ENCODE data around the gene RIPPLY1. TPM values are rescaled to one million over a fixed set of nuclear protein-coding genes. Genes with fewer than 3 reads are reported as not detected.

RIPPLY1 gene
- total RNA-seq, 1 donor from 2014 or later: not detected

GRCh38 chrX:106932492-106932923, 29.4 kb upstream of the RIPPLY1 start:
- Mint-ChIP-seq H3K27ac (no peak overlapping the region), H3K4me1 (ENCODE audit: low read depth) (no peaks in the 10 kb centered on the region), H3K27me3 (ENCODE audit: insufficient read depth) (no peaks in the 10 kb centered on the region), H3K9me3 (no peaks in the 10 kb centered on the region), H3K4me3 (no peak overlapping the region), H3K36me3 (ENCODE audit: low read depth) (no peaks in the 10 kb centered on the region)
- intact Hi-C loops (cut with micrococcal nuclease): no loop called here
- DNase-seq (ENCODE audit: low spot score): no peak

- no peak for DNase-seq (ENCODE audit: low spot score)
- H3K36me3 Mint-ChIP-seq (ENCODE audit: low read depth): no peaks in the 10 kb centered on the region
- intact Hi-C loops (cut with micrococcal nuclease): no loop called here
- no peak overlapping the region for H3K27ac Mint-ChIP-seq
- no peaks in the 10 kb centered on the region for H3K9me3 Mint-ChIP-seq
- H3K4me1 Mint-ChIP-seq (ENCODE audit: low read depth): no peaks in the 10 kb centered on the region
- H3K4me3 Mint-ChIP-seq: no peak overlapping the region
- no peaks in the 10 kb centered on the region for H3K27me3 Mint-ChIP-seq (ENCODE audit: insufficient read depth)
Observed at GRCh38 chrX:106931831-106932491, 28.8 kb upstream of the RIPPLY1 start.

- no peak for DNase-seq (ENCODE audit: low spot score)
- intact Hi-C loops (cut with micrococcal nuclease): no loop called here
- Mint-ChIP-seq H3K27ac (no peak overlapping the region), H3K4me1 (ENCODE audit: low read depth) (no peaks in the 10 kb centered on the region), H3K9me3 (no peaks in the 10 kb centered on the region), H3K4me3 (no peak overlapping the region), H3K36me3 (ENCODE audit: low read depth) (no peaks in the 10 kb centered on the region), H3K27me3 (ENCODE audit: insufficient read depth) (no peaks in the 10 kb centered on the region)
Observed at GRCh38 chrX:106928227-106928626, 25.1 kb upstream of the RIPPLY1 start.

- H3K36me3 Mint-ChIP-seq (ENCODE audit: low read depth): no peaks in the 10 kb centered on the region
- H3K27ac Mint-ChIP-seq: no peak overlapping the region
- no peak for DNase-seq (ENCODE audit: low spot score)
- H3K4me3 Mint-ChIP-seq: no peak overlapping the region
- H3K27me3 Mint-ChIP-seq (ENCODE audit: insufficient read depth): no peaks in the 10 kb centered on the region
- intact Hi-C loops (cut with micrococcal nuclease): no loop called here
- H3K9me3 Mint-ChIP-seq: no peaks in the 10 kb centered on the region
- no peaks in the 10 kb centered on the region for H3K4me1 Mint-ChIP-seq (ENCODE audit: low read depth)
Observed at GRCh38 chrX:106927700-106928099, 24.6 kb upstream of the RIPPLY1 start.

- Mint-ChIP-seq H3K27ac (no peak overlapping the region), H3K36me3 (ENCODE audit: low read depth) (no peaks in the 10 kb centered on the region), H3K4me1 (ENCODE audit: low read depth) (no peaks in the 10 kb centered on the region), H3K27me3 (ENCODE audit: insufficient read depth) (no peaks in the 10 kb centered on the region), H3K4me3 (no peak overlapping the region), H3K9me3 (no peaks in the 10 kb centered on the region)
- intact Hi-C loops (cut with micrococcal nuclease): no loop called here
- no peak for DNase-seq (ENCODE audit: low spot score)
Observed at GRCh38 chrX:106927023-106927422, 23.9 kb upstream of the RIPPLY1 start.

GRCh38 chrX:106921637-106922036, 18.5 kb upstream of the RIPPLY1 start:
- no peak for DNase-seq (ENCODE audit: low spot score)
- H3K4me3 Mint-ChIP-seq: no peak overlapping the region
- H3K27me3 Mint-ChIP-seq (ENCODE audit: insufficient read depth): peaks cover 2% of the 10 kb centered on the region
- intact Hi-C loops (cut with micrococcal nuclease): no loop called here
- H3K36me3 Mint-ChIP-seq (ENCODE audit: low read depth): no peaks in the 10 kb centered on the region
- H3K4me1 Mint-ChIP-seq (ENCODE audit: low read depth): no peaks in the 10 kb centered on the region
- no peak overlapping the region for H3K27ac Mint-ChIP-seq
- H3K9me3 Mint-ChIP-seq: no peaks in the 10 kb centered on the region

- intact Hi-C loops (cut with micrococcal nuclease): no loop called here
- Mint-ChIP-seq H3K27me3 (ENCODE audit: insufficient read depth) (peaks cover 2% of the 10 kb centered on the region), H3K27ac (no peak within 1 kb of the TSS), H3K9me3 (no peaks in the 10 kb centered on the region), H3K36me3 (ENCODE audit: low read depth) (no peaks in the 10 kb centered on the region), H3K4me3 (no peak within 1 kb of the TSS), H3K4me1 (ENCODE audit: low read depth) (no peaks in the 10 kb centered on the region)
- DNase-seq (ENCODE audit: low spot score): no peak
Observed at GRCh38 chrX:106919932-106920452, 16.9 kb upstream of the RIPPLY1 start, which contains the start of gene CLDN2. Gene CLDN2 (plus strand): TSS chrX:106920402. CDS start chrX:106928229, 7,827 bp downstream.

GRCh38 chrX:106917830-106918500, 14.8 kb upstream of the RIPPLY1 start:
- Mint-ChIP-seq H3K9me3 (no peaks in the 10 kb centered on the region), H3K27ac (no peak overlapping the region), H3K36me3 (ENCODE audit: low read depth) (no peaks in the 10 kb centered on the region), H3K4me3 (no peak overlapping the region), H3K27me3 (ENCODE audit: insufficient read depth) (peaks cover 2% of the 10 kb centered on the region), H3K4me1 (ENCODE audit: low read depth) (no peaks in the 10 kb centered on the region)
- no peak for DNase-seq (ENCODE audit: low spot score)
- intact Hi-C loops (cut with micrococcal nuclease): no loop called here

GRCh38 chrX:106912864-106913263, 9.7 kb upstream of the RIPPLY1 start:
- no peaks in the 10 kb centered on the region for H3K4me1 Mint-ChIP-seq (ENCODE audit: low read depth)
- H3K4me3 Mint-ChIP-seq: no peak overlapping the region
- no peak for DNase-seq (ENCODE audit: low spot score)
- H3K36me3 Mint-ChIP-seq (ENCODE audit: low read depth): no peaks in the 10 kb centered on the region
- H3K27ac Mint-ChIP-seq: no peak overlapping the region
- intact Hi-C loops (cut with micrococcal nuclease): no loop called here
- no peaks in the 10 kb centered on the region for H3K27me3 Mint-ChIP-seq (ENCODE audit: insufficient read depth)
- no peaks in the 10 kb centered on the region for H3K9me3 Mint-ChIP-seq

GRCh38 chrX:106906361-106906760, 3.2 kb upstream of the RIPPLY1 start:
- Mint-ChIP-seq H3K27me3 (ENCODE audit: insufficient read depth) (peaks cover 2% of the 10 kb centered on the region), H3K4me3 (no peak overlapping the region), H3K27ac (no peak overlapping the region), H3K9me3 (no peaks in the 10 kb centered on the region), H3K4me1 (ENCODE audit: low read depth) (no peaks in the 10 kb centered on the region), H3K36me3 (ENCODE audit: low read depth) (no peaks in the 10 kb centered on the region)
- intact Hi-C loops (cut with micrococcal nuclease): no loop called here
- DNase-seq (ENCODE audit: low spot score): no peak

- intact Hi-C loops (cut with micrococcal nuclease): no loop called here
- Mint-ChIP-seq H3K27me3 (ENCODE audit: insufficient read depth) (peaks cover 2% of the 10 kb centered on the region), H3K36me3 (ENCODE audit: low read depth) (no peaks in the 10 kb centered on the region), H3K4me1 (ENCODE audit: low read depth) (no peaks in the 10 kb centered on the region), H3K27ac (no peak overlapping the region), H3K9me3 (no peaks in the 10 kb centered on the region), H3K4me3 (no peak overlapping the region)
- no peak for DNase-seq (ENCODE audit: low spot score)
Observed at GRCh38 chrX:106905064-106905708, 2.0 kb upstream of the RIPPLY1 start.

- Mint-ChIP-seq H3K27ac (no peak overlapping the region), H3K4me3 (no peak overlapping the region), H3K4me1 (ENCODE audit: low read depth) (no peaks in the 10 kb centered on the region), H3K9me3 (no peaks in the 10 kb centered on the region), H3K27me3 (ENCODE audit: insufficient read depth) (peaks cover 2% of the 10 kb centered on the region), H3K36me3 (ENCODE audit: low read depth) (no peaks in the 10 kb centered on the region)
- DNase-seq (ENCODE audit: low spot score): no peak
- intact Hi-C loops (cut with micrococcal nuclease): no loop called here
Observed at GRCh38 chrX:106903856-106904528, 851 bp upstream of the RIPPLY1 start.

- Mint-ChIP-seq H3K36me3 (ENCODE audit: low read depth) (no peaks in the 10 kb centered on the region), H3K9me3 (no peaks in the 10 kb centered on the region)
Observed at GRCh38 chrX:106902684-106903083, 457 bp downstream of the RIPPLY1 start.

More at GRCh38 chrX:106902684-106903083, 457 bp downstream of the RIPPLY1 start:
- intact Hi-C loops (cut with micrococcal nuclease): no loop called here
- no peak overlapping the region for H3K4me3 Mint-ChIP-seq
- H3K27me3 Mint-ChIP-seq (ENCODE audit: insufficient read depth): peaks cover 2% of the 10 kb centered on the region
- H3K27ac Mint-ChIP-seq: no peak overlapping the region
- no peaks in the 10 kb centered on the region for H3K4me1 Mint-ChIP-seq (ENCODE audit: low read depth)
- no peak for DNase-seq (ENCODE audit: low spot score)

Data from activated T-helper 1 cell treated with anti-CD3 and anti-CD28 coated beads, Interleukin-12 subunit alpha, Interleukin-12 subunit beta, Interleukin-2, Interleukin-4 antibody, amounts not matched to agents 30 ng/mL and 10 ng/mL and 1 ng/mL, durations not matched to agents 14 hours and 24 hours and 36 hours (primary cell).